ENCODE results near the gene MT1F. TPM values are rescaled to one million over a fixed set of nuclear protein-coding genes. Genes with fewer than 3 reads are reported as not detected.

The MT1F gene
- total RNA-seq (2013), result 6.8 TPM
- polyA plus RNA-seq (10 to 100 TPM; 10.2 to 21.9 (median 13.6) TPM), polyA minus RNA-seq (5.1 and 5.7 TPM in 2 replicates), total RNA-seq (0.32 to 1.7 (median 0.72) reads per million in 11 experiments)

GRCh38 chr16:56657555-56658326 is at the start of gene MT1F:
Gene MT1F, plus strand, starts transcription at chr16:56657959. Its CDS starts 100 bp downstream, at chr16:56658059.
- Histone ChIP-seq H3K36me3 (replicated peaks in 1 of 2; ENCODE audit: control insufficient read depth in 1 of 2, insufficient read depth in 2 of 2, low read length in 2 of 2) (no peaks in the 10 kb centered on the region), H3K27me3 (ENCODE audit: control insufficient read depth in 2 of 2, insufficient read depth in 2 of 2, low read length in 2 of 2) (peaks cover 8 to 30% of the 10 kb centered on the region in 2 donors), H3K79me2 (ENCODE audit: insufficient read depth, low read length) (no peaks in the 10 kb centered on the region), H3K4me2 (replicated peaks; ENCODE audit: extremely low read depth, low read length, poor library complexity, severe bottlenecking) (peak within 1 kb of the TSS; percentile 99), H2AFZ (ENCODE audit: insufficient read depth, low read depth, low read length, poor library complexity, severe bottlenecking) (peak within 1 kb of the TSS; percentile 85), H3K9ac (ENCODE audit: insufficient read depth, low read length, poor library complexity, severe bottlenecking) (peak within 1 kb of the TSS; percentile 63), H4K20me1 (ENCODE audit: insufficient read depth, low read length) (no peaks in the 10 kb centered on the region), H3K4me3 (replicated peaks in 1 of 3; ENCODE audit: low read depth in 2 of 3, low read length in 3 of 3) (peak within 1 kb of the TSS; percentile 67 to 82 (median 67)), H3K4me1 (ENCODE audit: control insufficient read depth in 1 of 2, insufficient read depth in 2 of 2, low read length in 2 of 2) (peaks cover 12 to 20% of the 10 kb centered on the region in 2 donors), H3K27ac (ENCODE audit: low read depth in 1 of 2, low read length in 2 of 2) (peak within 1 kb of the TSS in 1 of 2 donors; percentile 47), H3K9me3 (replicated peaks in 1 of 2; ENCODE audit: control insufficient read depth in 1 of 2, insufficient read depth in 1 of 2, low read length in 2 of 2) (no peaks in the 10 kb centered on the region)
- H3K27me3 Mint-ChIP-seq (ENCODE audit: low read depth in 3 of 3), result peaks cover 34 to 38% (median 38%) of the 10 kb centered on the region in 3 donors
- no peak for TF ChIP-seq CTCF (IDR thresholded peaks at IDR 0.05)
- peaks cover 21% of the 10 kb centered on the region for H3K4me1 Mint-ChIP-seq
- intact Hi-C loops (cut with micrococcal nuclease), result no loop called here
- H3K36me3 Mint-ChIP-seq, result peaks cover 24 to 27% of the 10 kb centered on the region in 2 donors
- under 1% methylated on average over 43 of the region's 46 CpGs for WGBS (ENCODE audit: insufficient coverage)
- peak within 1 kb of the TSS; percentile 96 to 99 for H3K4me3 Mint-ChIP-seq
- peak; percentile 30 to 66 (median 48) for DNase-seq
- H3K9me3 Mint-ChIP-seq, result peaks cover 0 to 4% (median 2%) of the 10 kb centered on the region in 7 donors
- H3K27ac Mint-ChIP-seq, result peak within 1 kb of the TSS in 5 of 7 donors; percentile 47 to 80 (median 75)

DNA sequence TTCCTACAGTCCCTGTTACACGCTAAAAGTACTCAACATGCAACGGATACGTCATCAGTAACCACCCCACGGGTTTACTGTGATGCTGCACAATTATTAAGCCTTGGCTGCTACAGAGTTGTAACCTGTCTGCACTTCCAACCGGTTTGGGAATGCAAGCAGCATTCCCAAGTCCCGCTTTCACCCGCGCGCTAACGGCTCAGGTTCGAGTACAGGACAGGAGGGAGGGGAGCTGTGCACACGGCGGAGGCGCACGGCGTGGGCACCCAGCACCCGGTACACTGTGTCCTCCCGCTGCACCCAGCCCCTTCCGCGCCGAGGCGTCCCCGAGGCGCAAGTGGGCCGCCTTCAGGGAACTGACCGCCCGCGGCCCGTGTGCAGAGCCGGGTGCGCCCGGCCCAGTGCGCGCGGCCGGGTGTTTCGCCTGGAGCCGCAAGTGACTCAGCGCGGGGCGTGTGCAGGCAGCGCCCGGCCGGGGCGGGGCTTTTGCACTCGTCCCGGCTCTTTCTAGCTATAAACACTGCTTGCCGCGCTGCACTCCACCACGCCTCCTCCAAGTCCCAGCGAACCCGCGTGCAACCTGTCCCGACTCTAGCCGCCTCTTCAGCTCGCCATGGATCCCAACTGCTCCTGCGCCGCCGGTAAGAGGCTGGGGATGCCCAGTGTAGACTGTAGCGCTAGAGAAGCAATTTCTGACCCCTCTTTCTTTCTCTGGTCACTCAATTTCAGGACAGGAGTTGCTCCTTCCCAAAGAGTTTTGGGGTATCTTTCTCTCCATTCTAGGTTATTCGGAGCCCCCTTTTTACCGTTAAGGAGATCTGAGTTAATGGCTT is 49.5 kb upstream of the MT1F start, which contains the start of gene MT2A:
Gene MT2A, plus strand, starts transcription at position 542 of the 833 bp plus-strand sequence. Its CDS starts 72 bp downstream, at position 614.
- peak; percentile 84 to 91 (median 89) for DNase-seq
- intact Hi-C loops (cut with micrococcal nuclease), result loop anchor here (10.0 kb wide), 3 partner anchors 97 to 577 kb away; partner anchors contain the start of genes NUDT21 (in 1 of the 2), OGFOD1 (in 1 of the 2), PSME3IP1 (in 1 of the 2) and RSPRY1 (in 1 of the 2)
- Mint-ChIP-seq H3K4me3 (peak within 1 kb of the TSS; percentile 87 to 94), H3K27ac (peak within 1 kb of the TSS; percentile 88 to 96 (median 94)), H3K4me1 (peaks cover 43% of the 10 kb centered on the region), H3K36me3 (no peaks in the 10 kb centered on the region), H3K9me3 (peaks cover 0 to 3% (median 0%) of the 10 kb centered on the region in 7 donors), H3K27me3 (ENCODE audit: low read depth in 3 of 3) (peaks cover 2 to 3% (median 2%) of the 10 kb centered on the region in 3 donors)
- H3K27ac ChIP-seq (ENCODE audit: low read depth in 1 of 2, low read length in 2 of 2), result peak within 1 kb of the TSS; percentile 81 to 93
- no peaks in the 10 kb centered on the region for H4K20me1 ChIP-seq (ENCODE audit: insufficient read depth, low read length)
- no peaks in the 10 kb centered on the region for H3K36me3 ChIP-seq (replicated peaks in 1 of 2; ENCODE audit: control insufficient read depth in 1 of 2, insufficient read depth in 2 of 2, low read length in 2 of 2)
- H3K4me1 ChIP-seq (ENCODE audit: control insufficient read depth in 1 of 2, insufficient read depth in 2 of 2, low read length in 2 of 2), result peaks cover 34 to 41% of the 10 kb centered on the region in 2 donors
- H3K79me2 ChIP-seq (ENCODE audit: insufficient read depth, low read length), result no peaks in the 10 kb centered on the region
- peak within 1 kb of the TSS; percentile 87 for H3K4me2 ChIP-seq (replicated peaks; ENCODE audit: extremely low read depth, low read length, poor library complexity, severe bottlenecking)
- H3K9ac ChIP-seq (ENCODE audit: insufficient read depth, low read length, poor library complexity, severe bottlenecking), result peak within 1 kb of the TSS; percentile 65
- H3K4me3 ChIP-seq (replicated peaks in 1 of 3; ENCODE audit: low read depth in 2 of 3, low read length in 3 of 3), result peak within 1 kb of the TSS; percentile 87 to 97 (median 87)
- H3K9me3 ChIP-seq (replicated peaks in 1 of 2; ENCODE audit: control insufficient read depth in 1 of 2, insufficient read depth in 1 of 2, low read length in 2 of 2), result no peaks in the 10 kb centered on the region
- H2AFZ ChIP-seq (ENCODE audit: insufficient read depth, low read depth, low read length, poor library complexity, severe bottlenecking), result peak within 1 kb of the TSS; percentile 79
- H3K27me3 ChIP-seq (ENCODE audit: control insufficient read depth in 2 of 2, insufficient read depth in 2 of 2, low read length in 2 of 2), result no peaks in the 10 kb centered on the region
- 7% methylated on average over 59 of the region's 62 CpGs for WGBS (ENCODE audit: insufficient coverage)
- no peak for TF ChIP-seq CTCF (IDR thresholded peaks at IDR 0.05)

All from CD14-positive monocyte (primary cell).